Stimulated activated CD4-positive, alpha-beta T cell treated with anti-CD3 and anti-CD28 coated beads, Interleukin-1b, Interleukin-23, amount 100 ng/mL, for 48 hours (primary cell): ENCODE measurements around the gene NOS1AP.
"Not testable (repeated sequence)": the region's sequence is repeated elsewhere in the genome, so short reads cannot be mapped to it uniquely, and the experiment has no call there.

ENCODE experiments used
- DNase-seq: peaks from one replicate; pipeline ENCODE4 v3.0.0-alpha.2; 2020

Gene NOS1AP

GRCh38 chr1:162060314-162060713 is 9.2 kb upstream of the NOS1AP start:
- no peak for DNase-seq

GRCh38 chr1:162062542-162063015 is 6.9 kb upstream of the NOS1AP start:
- no peak for DNase-seq

GRCh38 chr1:162065016-162065415 is 4.5 kb upstream of the NOS1AP start:
- no peak for DNase-seq

- DNase-seq: not testable (repeated sequence)
Measured at GRCh38 chr1:162066836-162067235, 2.7 kb upstream of the NOS1AP start.

- DNase-seq: no peak
Measured at GRCh38 chr1:162067466-162067865, 2.0 kb upstream of the NOS1AP start.

GRCh38 chr1:162068301-162068700 is 1.2 kb upstream of the NOS1AP start:
- no peak for DNase-seq

- no peak for DNase-seq
Measured at GRCh38 chr1:162070094-162070748, 730 bp downstream of the NOS1AP start.

- no peak for DNase-seq
Measured at GRCh38 chr1:162070825-162071224, 1.3 kb downstream of the NOS1AP start.

- no peak for DNase-seq
Measured at GRCh38 chr1:162072740-162073139, 3.2 kb downstream of the NOS1AP start.

- DNase-seq: no peak
Measured at GRCh38 chr1:162074276-162075005, 5.0 kb downstream of the NOS1AP start.

GRCh38 chr1:162075862-162076261 is 6.4 kb downstream of the NOS1AP start:
- DNase-seq: no peak

GRCh38 chr1:162077648-162078299 is 8.3 kb downstream of the NOS1AP start:
- no peak for DNase-seq

GRCh38 chr1:162079030-162079429 is 9.5 kb downstream of the NOS1AP start:
- no peak for DNase-seq

GRCh38 chr1:162080472-162081015 is 11.1 kb downstream of the NOS1AP start:
- DNase-seq: no peak

- DNase-seq: no peak
Measured at GRCh38 chr1:162081316-162081715, 11.8 kb downstream of the NOS1AP start.

GRCh38 chr1:162082080-162082479 is 12.6 kb downstream of the NOS1AP start:
- DNase-seq: not testable (repeated sequence)

- no peak for DNase-seq
Measured at GRCh38 chr1:162083273-162083672, 13.8 kb downstream of the NOS1AP start.

GRCh38 chr1:162085991-162086390 is 16.5 kb downstream of the NOS1AP start:
- no peak for DNase-seq

- no peak for DNase-seq
Measured at GRCh38 chr1:162087111-162087510, 17.6 kb downstream of the NOS1AP start.

GRCh38 chr1:162087574-162087973 is 18.1 kb downstream of the NOS1AP start:
- DNase-seq: no peak

- DNase-seq: no peak
Measured at GRCh38 chr1:162088281-162088969, 18.9 kb downstream of the NOS1AP start.

- DNase-seq: no peak
Measured at GRCh38 chr1:162089748-162090147, 20.3 kb downstream of the NOS1AP start.

- DNase-seq: no peak
Measured at GRCh38 chr1:162090378-162090777, 20.9 kb downstream of the NOS1AP start.
